ENCODE measurements around the gene C3orf52. TPM values are rescaled to one million over a fixed set of nuclear protein-coding genes. Genes with fewer than 3 reads are reported as not detected.

The C3orf52 gene
- total and polyA plus RNA-seq, 8 donors, result 4.2 to 66.9 (median 35.1) TPM

DNA sequence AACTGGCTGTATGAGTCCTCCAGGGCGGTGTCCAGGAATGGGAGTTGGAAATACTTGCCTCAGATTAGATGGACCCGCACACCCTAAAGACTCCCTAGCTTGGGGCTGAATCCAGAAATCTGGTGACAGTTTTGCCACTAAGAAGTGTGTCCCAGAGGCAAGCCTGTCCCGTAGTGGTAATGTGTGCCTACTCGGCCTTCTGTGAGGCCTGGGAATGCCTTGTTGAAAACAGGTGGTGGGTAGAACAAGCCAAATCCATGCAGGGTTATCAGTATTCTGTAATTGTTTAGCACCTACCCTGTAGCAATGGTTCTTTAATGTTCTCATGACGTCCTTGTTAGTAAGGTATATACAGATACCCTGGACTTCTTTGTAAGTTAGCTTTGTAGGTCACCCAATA lies 1.6 kb downstream of the C3orf52 start:
- peak; percentile 40 to 43 for DNase-seq
- intact Hi-C loops (cut with DNase I; ENCODE audit: low total_unique reads), result no loop called here
- TF ChIP-seq EP300 (IDR thresholded peaks at IDR 0.05) (no peak), POLR2A (IDR thresholded peaks at IDR 0.05) (peak in 1 of 4 donors; percentile 27), POLR2AphosphoS5 (IDR thresholded peaks at IDR 0.05) (peak in 2 of 3 donors; percentile 45 to 65)
- no peaks in the 10 kb centered on the region for H3K9me3 ChIP-seq
- peaks cover 7 to 61% (median 53%) of the 10 kb centered on the region in 4 donors for H3K4me1 ChIP-seq
- H3K36me3 ChIP-seq, result no peaks in the 10 kb centered on the region
- H3K27me3 ChIP-seq, result peaks cover 0 to 7% (median 0%) of the 10 kb centered on the region in 3 donors
- peak overlapping the region; percentile 46 to 63 (median 54) for H3K4me3 ChIP-seq
- peak overlapping the region; percentile 84 to 95 (median 89) for H3K27ac ChIP-seq
- WGBS, 5 donors, result 32 to 57% (median 53%) methylated on average over 5 of the region's 5 CpGs

DNA sequence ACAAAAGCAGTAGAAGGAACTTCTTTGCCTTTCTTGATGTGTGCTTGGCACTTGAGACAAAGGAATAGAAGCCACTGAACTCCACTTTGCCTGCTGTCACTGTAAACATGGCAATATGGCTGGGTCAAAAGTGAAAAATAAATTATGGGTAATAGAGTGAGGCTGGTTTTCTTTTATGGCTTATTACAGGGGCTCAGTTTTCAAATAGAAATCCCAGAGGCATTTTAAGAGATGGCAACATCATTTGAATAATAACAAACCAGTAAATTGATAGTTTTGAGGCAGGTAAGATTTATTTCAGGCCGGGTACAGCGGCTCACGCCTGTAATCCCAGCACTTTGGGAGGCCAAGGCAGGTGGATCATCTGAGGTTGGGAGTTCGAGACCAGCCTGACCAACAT lies 2.8 kb downstream of the C3orf52 start:
- TF ChIP-seq POLR2AphosphoS5 (IDR thresholded peaks at IDR 0.05), result no peak
- TF ChIP-seq EP300 (IDR thresholded peaks at IDR 0.05), result no peak
- no peak for TF ChIP-seq POLR2A (IDR thresholded peaks at IDR 0.05)
- TF ChIP-seq, protein P1, sequence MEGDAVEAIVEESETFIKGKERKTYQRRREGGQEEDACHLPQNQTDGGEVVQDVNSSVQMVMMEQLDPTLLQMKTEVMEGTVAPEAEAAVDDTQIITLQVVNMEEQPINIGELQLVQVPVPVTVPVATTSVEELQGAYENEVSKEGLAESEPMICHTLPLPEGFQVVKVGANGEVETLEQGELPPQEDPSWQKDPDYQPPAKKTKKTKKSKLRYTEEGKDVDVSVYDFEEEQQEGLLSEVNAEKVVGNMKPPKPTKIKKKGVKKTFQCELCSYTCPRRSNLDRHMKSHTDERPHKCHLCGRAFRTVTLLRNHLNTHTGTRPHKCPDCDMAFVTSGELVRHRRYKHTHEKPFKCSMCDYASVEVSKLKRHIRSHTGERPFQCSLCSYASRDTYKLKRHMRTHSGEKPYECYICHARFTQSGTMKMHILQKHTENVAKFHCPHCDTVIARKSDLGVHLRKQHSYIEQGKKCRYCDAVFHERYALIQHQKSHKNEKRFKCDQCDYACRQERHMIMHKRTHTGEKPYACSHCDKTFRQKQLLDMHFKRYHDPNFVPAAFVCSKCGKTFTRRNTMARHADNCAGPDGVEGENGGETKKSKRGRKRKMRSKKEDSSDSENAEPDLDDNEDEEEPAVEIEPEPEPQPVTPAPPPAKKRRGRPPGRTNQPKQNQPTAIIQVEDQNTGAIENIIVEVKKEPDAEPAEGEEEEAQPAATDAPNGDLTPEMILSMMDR (IDR thresholded peaks at IDR 0.05), result no peak

DNA sequence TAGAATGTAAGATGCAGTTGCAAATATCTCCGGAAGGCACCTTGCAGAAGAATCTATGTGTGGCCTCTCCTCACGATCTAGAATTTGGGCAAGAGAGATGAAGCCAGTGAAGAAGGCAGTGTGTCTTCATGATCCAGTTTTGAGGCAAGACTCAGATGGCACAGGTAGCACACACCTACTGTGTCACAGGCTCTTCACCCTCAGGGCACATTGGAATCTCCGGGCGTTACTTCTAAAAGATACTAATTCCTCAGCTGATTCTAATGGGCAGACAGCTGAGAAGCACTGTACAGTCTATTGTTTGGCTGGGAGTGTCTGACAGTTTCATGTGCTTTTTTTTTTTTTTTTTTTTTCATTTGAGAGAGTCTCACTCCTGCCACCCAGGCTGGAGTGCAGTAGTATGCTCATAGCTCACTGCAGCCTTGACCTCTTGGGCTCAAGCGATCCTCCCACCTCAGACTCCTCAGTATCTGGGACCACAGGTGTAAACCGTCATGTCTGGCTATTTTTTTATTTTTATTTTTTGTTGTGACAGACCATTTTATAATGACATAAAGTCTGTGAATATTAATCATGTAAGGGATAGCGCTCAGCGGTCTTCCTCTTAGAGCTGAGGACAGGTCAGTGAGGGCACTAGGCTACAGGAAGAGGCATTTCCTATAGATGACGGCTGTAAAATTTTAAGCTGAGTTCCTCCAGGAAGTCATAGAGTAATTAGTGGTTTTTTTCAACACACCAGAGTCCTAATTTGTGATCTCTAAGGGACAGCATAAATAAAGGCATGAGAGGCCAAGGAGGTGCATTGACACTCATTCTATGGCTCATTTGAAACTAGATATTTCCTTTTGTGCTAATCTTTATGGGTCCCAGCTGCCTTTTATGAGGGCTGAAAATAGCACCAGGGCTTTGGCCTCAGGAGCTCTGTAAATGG lies 4.0 kb downstream of the C3orf52 start:
- peak in 1 of 2 donors; percentile 25 for DNase-seq
- H3K4me1 ChIP-seq, result peaks cover 7 to 61% (median 53%) of the 10 kb centered on the region in 4 donors

More for the DNA sequence above, 2.8 kb downstream of the C3orf52 start:
- no peak for DNase-seq
- intact Hi-C loops (cut with DNase I; ENCODE audit: low total_unique reads), result no loop called here
- H3K36me3 ChIP-seq, result no peaks in the 10 kb centered on the region
- no peak overlapping the region for H3K4me3 ChIP-seq
- peaks cover 0 to 7% (median 0%) of the 10 kb centered on the region in 3 donors for H3K27me3 ChIP-seq
- no peaks in the 10 kb centered on the region for H3K9me3 ChIP-seq
- 64 to 78% (median 71%) methylated on average over 4 of the region's 4 CpGs for WGBS, 5 donors
- peaks cover 7 to 66% (median 58%) of the 10 kb centered on the region in 4 donors for H3K4me1 ChIP-seq
- H3K27ac ChIP-seq, result peak overlapping the region in 4 of 5 donors; percentile 52 to 91 (median 72)

DNA sequence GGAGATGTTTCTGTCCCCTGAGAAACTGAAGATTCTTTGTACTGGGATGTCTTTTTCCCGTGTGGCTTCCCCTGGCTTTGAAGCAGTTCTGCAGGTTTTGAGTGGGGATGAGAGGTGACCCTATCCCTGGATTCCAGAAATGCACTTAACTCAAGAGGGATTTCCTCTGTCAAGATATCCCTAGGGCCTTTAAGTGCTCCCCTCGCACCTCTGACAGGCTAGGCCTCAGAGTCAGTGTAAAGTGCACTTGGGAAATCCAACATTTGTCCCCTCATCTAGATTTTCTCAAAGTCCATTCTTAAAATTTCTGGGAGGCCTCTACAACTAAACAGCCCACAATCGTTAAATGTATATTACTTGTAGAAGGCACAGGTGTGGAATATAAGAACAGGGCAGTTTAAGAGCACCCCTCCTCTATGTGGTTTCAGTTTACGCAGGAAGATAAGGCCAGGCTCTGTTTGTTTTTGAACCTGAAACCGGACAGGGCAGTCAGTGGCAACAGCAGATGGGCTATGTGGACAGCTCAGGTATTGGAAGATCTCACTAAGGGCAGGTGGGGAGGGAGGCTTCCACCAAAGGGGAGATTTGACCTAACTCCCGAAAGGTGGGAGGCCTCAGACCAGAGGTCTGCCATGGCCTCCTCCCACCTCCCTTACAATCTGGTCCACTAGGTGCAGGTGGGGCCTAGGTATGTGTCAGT lies 4.8 kb downstream of the C3orf52 start:
- peak overlapping the region; percentile 52 to 78 (median 71) for H3K27ac ChIP-seq
- intact Hi-C loops (cut with DNase I; ENCODE audit: low total_unique reads), result no loop called here
- H3K9me3 ChIP-seq, result no peaks in the 10 kb centered on the region
- TF ChIP-seq POLR2A (IDR thresholded peaks at IDR 0.05) (no peak), EP300 (IDR thresholded peaks at IDR 0.05) (no peak), POLR2AphosphoS5 (IDR thresholded peaks at IDR 0.05) (no peak)
- TF ChIP-seq, protein P1 (IDR thresholded peaks at IDR 0.05), result no peak
- peaks cover 7 to 53% (median 47%) of the 10 kb centered on the region in 4 donors for H3K4me1 ChIP-seq
- H3K36me3 ChIP-seq, result peaks cover 0 to 4% (median 0%) of the 10 kb centered on the region in 4 donors
- no peak overlapping the region for H3K4me3 ChIP-seq
- peaks cover 0 to 7% (median 0%) of the 10 kb centered on the region in 3 donors for H3K27me3 ChIP-seq
- 35 to 56% (median 41%) methylated on average over 6 of the region's 6 CpGs for WGBS, 5 donors
- DNase-seq, result peak; percentile 44 to 76

More for the DNA sequence above, 4.0 kb downstream of the C3orf52 start:
- Histone ChIP-seq H3K4me3 (no peak overlapping the region), H3K9me3 (no peaks in the 10 kb centered on the region), H3K36me3 (peaks cover 0 to 4% (median 0%) of the 10 kb centered on the region in 4 donors), H3K27me3 (peaks cover 0 to 7% (median 0%) of the 10 kb centered on the region in 3 donors), H3K27ac (peak overlapping the region; percentile 52 to 89 (median 71))
- 67 to 79% (median 72%) methylated on average over 9 of the region's 9 CpGs for WGBS, 5 donors
- intact Hi-C loops (cut with DNase I; ENCODE audit: low total_unique reads), result no loop called here
- TF ChIP-seq POLR2AphosphoS5 (IDR thresholded peaks at IDR 0.05) (no peak), POLR2A (IDR thresholded peaks at IDR 0.05) (no peak), EP300 (IDR thresholded peaks at IDR 0.05) (no peak)
- TF ChIP-seq, protein P1 (IDR thresholded peaks at IDR 0.05), result no peak
